Effector CD8-positive, alpha-beta T cell (primary cell): ENCODE data around the gene IFNLR1.

Source experiments
- DNase-seq: peaks from one replicate; lab custom pipeline; 2025; lab: John Stamatoyannopoulos, UW

The IFNLR1 gene

GRCh38 chr1:24105368-24106160 lies 81.5 kb downstream of the IFNLR1 start:
- DNase-seq, result no peak

DNA sequence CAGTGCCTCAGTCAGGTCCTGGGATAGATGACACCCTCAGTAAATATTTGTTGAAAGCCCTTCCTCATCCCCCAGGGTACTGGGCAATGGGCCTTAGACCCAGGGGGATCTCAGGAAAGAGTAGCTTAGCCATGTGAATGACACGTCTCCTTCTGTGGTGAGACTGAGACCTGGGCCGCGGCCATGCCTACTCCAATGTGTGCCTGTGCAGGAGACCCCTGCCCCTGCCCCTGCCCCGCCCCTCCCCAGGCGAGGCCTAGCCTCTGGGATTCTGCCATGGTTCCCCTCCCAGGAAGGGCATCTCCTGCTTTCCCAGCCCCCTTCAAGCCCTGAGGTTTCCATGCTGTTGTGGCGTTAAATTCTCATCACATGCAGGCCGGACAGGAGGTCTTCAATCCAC lies 82.2 kb downstream of the IFNLR1 start:
- DNase-seq, result no peak
